Suppressor macrophage (primary cell): ENCODE data around the gene FLT3LG.
"Not testable (repeated sequence)": the region's sequence is repeated elsewhere in the genome, so short reads cannot be mapped to it uniquely, and the experiment has no call there.

Source experiments
- DNase-seq, 4 experiments: peaks; one replicate each; pipeline ENCODE4 v3.0.0-alpha.2; 2020 to 2022

FLT3LG gene

GRCh38 chr19:49441210-49441959 is 32.6 kb upstream of the FLT3LG start, which contains the start of gene SLC17A7:
SLC17A7 (minus strand) TSS chr19:49441527; CDS start chr19:49441379, 148 bp downstream.
- DNase-seq, result peak; percentile 33 to 69 (median 50)

DNA sequence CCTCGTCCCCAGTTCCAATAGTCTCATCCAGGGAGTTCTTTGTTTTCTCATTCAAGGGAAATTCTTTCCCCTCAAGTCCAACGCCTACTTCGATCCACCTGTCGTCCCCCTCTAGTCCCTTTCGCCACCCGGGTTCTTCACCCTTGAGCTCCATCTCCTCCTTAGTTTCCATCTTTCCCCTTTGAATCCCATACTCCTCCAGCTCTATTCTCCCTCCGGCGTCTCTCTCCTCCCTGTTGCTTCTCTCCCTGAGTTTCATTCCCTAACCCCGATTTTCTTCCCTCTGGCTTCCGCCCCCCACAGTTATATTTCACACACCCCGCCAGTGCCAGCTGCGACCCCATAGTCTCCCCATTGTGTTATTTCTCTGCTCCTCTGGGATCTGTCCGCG is 32.1 kb upstream of the FLT3LG start:
- no peak for DNase-seq

- DNase-seq, result peak in 2 of 4 experiments; percentile 20 to 28
Observed at GRCh38 chr19:49442354-49442753, 31.7 kb upstream of the FLT3LG start.

GRCh38 chr19:49442771-49443365 is 31.1 kb upstream of the FLT3LG start:
- peak; percentile 72 to 91 (median 82) for DNase-seq

- DNase-seq, result peak; percentile 95 to 97 (median 97)
Observed at GRCh38 chr19:49443366-49444099, 30.5 kb upstream of the FLT3LG start.

DNA sequence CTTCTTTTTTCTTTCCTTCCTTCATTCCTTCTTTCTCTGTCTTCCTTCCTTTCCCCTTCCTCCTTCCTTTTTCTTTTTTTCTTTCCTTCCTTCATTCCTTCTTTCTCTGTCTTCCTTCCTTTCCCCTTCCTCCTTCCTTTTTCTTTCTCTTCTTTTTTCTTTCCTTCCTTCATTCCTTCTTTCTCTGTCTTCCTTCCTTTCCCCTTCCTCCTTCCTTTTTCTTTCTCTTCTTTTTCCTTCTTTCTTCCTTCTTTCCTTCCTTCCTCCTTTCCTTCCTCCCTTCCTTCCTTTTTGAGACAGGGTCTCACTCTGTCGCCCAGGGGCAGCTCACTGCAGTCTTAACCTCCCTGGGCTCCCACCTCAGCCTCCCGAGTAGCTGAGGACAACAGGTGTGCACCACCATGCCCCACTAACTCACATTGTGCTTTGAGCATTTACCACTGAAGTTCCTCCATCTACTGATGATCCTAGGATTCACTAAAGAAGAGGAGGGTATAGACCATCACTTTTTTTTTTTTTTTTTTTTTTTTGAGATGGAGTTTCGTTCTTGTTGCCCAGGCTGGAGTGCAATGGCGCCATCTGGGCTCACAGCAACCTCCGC is 29.8 kb upstream of the FLT3LG start:
- DNase-seq, result not testable (repeated sequence)

- peak in 2 of 4 experiments; percentile 16 to 22 for DNase-seq
Observed at GRCh38 chr19:49445997-49446396, 28.0 kb upstream of the FLT3LG start.

DNA sequence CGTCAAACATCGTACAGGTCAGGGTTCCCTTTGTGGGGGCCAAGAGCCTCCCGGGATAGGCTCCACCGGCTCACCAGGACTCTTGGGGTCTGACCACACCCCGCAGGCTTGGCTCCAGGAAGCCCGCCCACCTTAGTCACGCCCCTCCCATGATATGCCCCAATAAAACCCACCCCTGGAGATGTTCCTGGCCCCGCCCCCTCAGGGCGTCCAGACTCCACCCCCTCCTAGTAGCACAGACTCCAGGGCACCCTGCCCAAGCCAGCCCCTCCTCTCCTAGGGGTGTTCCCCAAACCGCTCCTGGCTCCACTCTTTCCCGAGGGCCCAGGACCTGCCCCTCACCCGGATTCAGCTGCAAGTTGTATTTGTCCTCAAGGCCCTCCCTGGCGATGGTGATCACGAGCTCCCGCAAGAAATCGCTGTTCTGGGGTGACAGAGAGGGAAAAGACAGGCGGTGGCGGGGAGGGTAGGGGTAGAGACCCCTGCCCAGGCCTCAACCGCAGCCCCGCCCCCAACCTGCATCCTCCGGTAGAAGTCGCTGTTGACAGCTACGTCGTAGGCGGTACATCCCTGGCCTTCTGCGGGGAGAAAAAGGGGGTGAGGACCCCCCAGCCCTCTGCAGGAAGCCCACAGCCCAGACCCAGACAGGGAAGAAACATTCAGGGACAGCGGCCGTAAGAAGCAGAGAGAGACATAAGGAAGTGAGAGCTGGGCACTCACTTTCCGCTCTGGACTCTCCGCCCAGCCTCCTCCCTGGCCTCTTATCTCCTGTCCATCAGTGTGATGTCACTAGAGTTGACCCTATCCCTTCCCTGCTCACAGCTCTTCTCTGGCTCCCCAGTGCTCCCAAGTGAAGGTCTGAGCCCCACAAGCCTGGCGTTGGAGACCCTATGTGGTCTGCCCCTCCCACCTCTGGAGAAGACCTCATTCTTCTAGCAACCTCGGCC is 26.3 kb upstream of the FLT3LG start:
- DNase-seq, result no peak

- DNase-seq, result no peak
Observed at GRCh38 chr19:49448432-49448786, 25.6 kb upstream of the FLT3LG start.

DNA sequence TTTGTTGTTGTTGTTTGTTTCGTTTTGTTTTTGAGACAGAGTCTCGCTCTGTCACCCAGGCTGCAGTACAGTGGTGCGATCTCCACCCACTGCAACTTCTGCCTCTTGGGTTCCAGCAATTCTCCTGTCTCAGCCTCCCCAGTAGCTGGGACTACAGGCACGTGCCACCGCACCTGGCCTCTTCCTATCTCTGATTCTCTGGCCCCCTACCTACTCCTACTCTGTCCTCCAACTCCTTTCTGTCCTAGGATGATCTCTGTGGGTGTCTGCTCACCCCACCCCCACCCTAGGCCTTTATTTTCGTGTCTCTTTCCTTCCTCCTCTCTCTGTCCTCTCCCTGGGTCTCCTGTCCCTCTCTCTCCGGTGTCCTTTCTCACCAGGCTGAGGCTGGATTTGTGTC is 23.6 kb upstream of the FLT3LG start:
- no peak for DNase-seq

- peak; percentile 97 to 100 (median 98) for DNase-seq
Observed at GRCh38 chr19:49451430-49452181, 22.4 kb upstream of the FLT3LG start, which contains the start of gene PIH1D1. PIH1D1 (minus strand) TSS chr19:49451814; CDS start chr19:49451574, 240 bp downstream.

DNA sequence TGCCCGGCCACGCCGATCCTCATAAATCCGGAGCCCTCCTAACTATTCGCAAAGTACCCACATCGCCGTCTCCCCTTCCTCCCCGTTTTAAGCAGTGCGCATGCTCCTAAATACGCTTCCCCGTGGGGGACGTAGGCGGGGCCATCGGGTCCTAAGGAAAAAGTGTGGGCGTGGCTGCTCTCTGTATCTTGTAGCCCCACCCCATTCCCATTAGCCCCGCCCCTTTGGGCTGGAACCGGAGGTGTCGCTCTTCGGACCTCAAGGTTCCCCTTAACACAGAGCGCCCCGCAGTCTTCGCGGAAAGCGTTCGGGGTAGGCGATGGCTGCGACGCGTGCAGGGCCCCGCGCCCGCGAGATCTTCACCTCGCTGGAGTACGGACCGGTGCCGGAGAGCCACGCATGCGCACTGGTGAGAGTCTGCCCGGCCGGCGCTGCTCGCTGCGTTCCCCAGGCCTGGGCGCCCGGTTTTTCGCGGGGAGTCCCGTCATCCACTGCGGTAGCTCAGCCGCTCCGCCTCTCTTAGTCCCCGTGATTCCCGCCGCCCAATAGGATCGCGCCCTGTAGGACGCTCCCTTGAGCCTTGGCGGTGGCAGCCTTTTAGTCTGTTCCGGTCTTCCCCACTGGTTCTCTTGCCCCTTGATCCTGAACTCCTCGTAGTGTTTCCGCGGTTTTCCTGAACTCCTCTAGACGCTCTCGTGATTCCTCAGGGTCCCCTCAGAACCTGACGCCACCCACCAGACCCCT is 20.8 kb upstream of the FLT3LG start, which contains the start of gene ALDH16A1:
Gene ALDH16A1, plus strand, starts transcription at position 213 of the 744 bp plus-strand sequence. Its CDS starts 107 bp downstream, at position 320.
- DNase-seq, result peak; percentile 98 to 100 (median 99)

GRCh38 chr19:49453757-49454240 is 20.2 kb upstream of the FLT3LG start:
- peak in 2 of 4 experiments; percentile 28 to 37 for DNase-seq

DNA sequence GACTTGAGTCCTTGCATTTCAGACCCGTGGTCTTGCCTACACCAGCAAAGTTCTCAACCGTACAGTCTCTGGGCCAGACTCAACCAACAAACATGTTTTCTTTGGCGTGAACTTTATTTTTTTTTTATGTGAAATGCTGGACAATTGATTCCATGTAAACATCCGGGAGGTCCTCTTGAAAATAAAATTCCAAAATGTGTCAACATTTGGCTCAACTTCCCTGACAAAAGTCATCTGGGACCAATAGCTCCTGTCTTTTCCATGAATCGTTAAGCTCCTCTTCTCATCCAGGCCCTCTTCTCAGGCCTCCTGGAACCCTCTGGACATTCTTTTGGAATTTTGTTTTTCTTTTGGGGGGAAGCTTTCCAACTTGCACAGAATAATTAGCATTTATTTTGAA is 18.2 kb upstream of the FLT3LG start:
- no peak for DNase-seq

GRCh38 chr19:49456326-49456725 is 17.7 kb upstream of the FLT3LG start:
- peak in 1 of 4 experiments; percentile 25 for DNase-seq

DNA sequence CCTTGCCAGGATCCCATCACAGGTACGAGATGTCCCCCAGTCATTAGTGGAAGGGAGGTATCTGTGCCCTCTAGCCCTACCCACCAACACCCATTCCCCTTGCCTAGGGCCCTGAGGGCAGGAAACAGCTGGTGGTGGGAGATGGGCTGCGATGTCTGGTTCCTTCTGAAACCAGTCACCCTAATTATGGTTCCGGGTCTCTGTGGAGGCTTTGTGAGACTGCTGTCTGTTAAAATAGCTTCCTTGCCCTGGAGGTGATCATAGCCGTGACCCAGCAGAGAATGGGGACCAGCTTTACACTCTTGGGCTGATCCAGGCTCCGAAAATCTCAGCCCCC is 15.5 kb upstream of the FLT3LG start:
- DNase-seq, result no peak

GRCh38 chr19:49459388-49459787 is 14.6 kb upstream of the FLT3LG start:
- no peak for DNase-seq

DNA sequence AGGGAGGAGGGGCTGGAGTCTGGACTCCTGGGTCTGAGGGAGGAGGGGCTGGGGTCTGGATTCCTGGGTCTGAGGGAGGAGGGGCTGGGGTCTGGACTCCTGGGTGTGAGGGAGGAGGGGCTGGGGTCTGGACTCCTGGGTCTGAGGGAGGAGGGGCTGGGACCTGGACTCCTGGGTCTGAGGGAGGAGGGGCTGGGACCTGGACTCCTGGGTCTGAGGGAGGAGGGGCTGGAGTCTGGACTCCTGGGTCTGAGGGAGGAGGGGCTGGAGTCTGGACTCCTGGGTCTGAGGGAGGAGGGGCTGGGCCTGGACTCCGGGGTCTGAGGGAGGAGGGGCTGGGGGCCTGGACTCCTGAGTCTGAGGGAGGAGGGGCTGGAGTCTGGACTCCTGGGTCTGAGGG is 12.9 kb upstream of the FLT3LG start:
- DNase-seq, result not testable (repeated sequence)

- DNase-seq, result no peak
Observed at GRCh38 chr19:49461656-49462055, 12.4 kb upstream of the FLT3LG start.

GRCh38 chr19:49462492-49462891 is 11.5 kb upstream of the FLT3LG start:
- no peak for DNase-seq
